Measurements from ENCODE around the gene PRM1. TPM values are rescaled to one million over a fixed set of nuclear protein-coding genes. Genes with fewer than 3 reads are reported as not detected.

PRM1 gene
- total and polyA plus RNA-seq, 2 of the 8 experiments (the other 6 are each of a cell fraction or from before 2014, with no cell fraction given), result 0.54 to 0.82 TPM

- 0 out of 7 replicates have a peak, but pooled peaks cover 0 to 5% (median 0%) of the 10 kb centered on the region in 4 experiments for H3K4me1 ChIP-seq (replicated peaks in 1 of 4; ENCODE audit: control insufficient read depth in 3 of 4, insufficient read depth in 4 of 4, low read length in 3 of 4)
- no peaks in the 10 kb centered on the region for H4K20me1 ChIP-seq (replicated peaks in 1 of 2; ENCODE audit: control insufficient read depth in 1 of 2, insufficient read depth in 2 of 2, low read length in 2 of 2)
- no peaks in the 10 kb centered on the region for H3K36me3 ChIP-seq (ENCODE audit: control insufficient read depth in 2 of 4, insufficient read depth in 4 of 4, low read length in 3 of 4)
- H3K14ac ChIP-seq (ENCODE audit: insufficient read length), result no peak overlapping the region
- 89% methylated on average over 7 of the region's 7 CpGs; no CpG with 5 or more reads in 1 of the 2 experiments for WGBS, 2 experiments (ENCODE audit: extremely low coverage in 1 of 2, insufficient coverage in 1 of 2, insufficient read length in 1 of 2, insufficient replicate concordance in 2 of 2, low coverage in 1 of 2, low lambda C conversion rate in 2 of 2, missing lambda C conversion rate in 1 of 2)
- no peaks in the 10 kb centered on the region for H3K9me3 ChIP-seq (ENCODE audit: insufficient read depth in 2 of 2, low read depth in 1 of 2, low read length in 1 of 2)
- H3K79me1 ChIP-seq (ENCODE audit: low read depth, low read length), result no peaks in the 10 kb centered on the region
- TF ChIP-seq KDM1A (IDR thresholded peaks at IDR 0.05; ENCODE audit: borderline replicate concordance, low read length), result peak; percentile 75; the same call in 1 of the 2 replicates
- TF ChIP-seq SIN3A (conservative IDR thresholded peaks at IDR 0.05 in 1 of 2, IDR thresholded peaks at IDR 0.05 in 1 of 2; ENCODE audit: low read depth in 1 of 2, low read length in 2 of 2), result no peak
- TF ChIP-seq JUN (IDR thresholded peaks at IDR 0.05; ENCODE audit: low read depth, low read length), result no peak
- no peak overlapping the region for H4K91ac ChIP-seq (replicated peaks; ENCODE audit: insufficient read length, low read length)
- no peaks in the 10 kb centered on the region for H3K79me2 ChIP-seq (ENCODE audit: control insufficient read depth in 1 of 2, insufficient read depth in 2 of 2, low read length in 2 of 2)
- no peak overlapping the region for H2BK5ac ChIP-seq (ENCODE audit: low read depth, low read length)
- H2BK120ac ChIP-seq (replicated peaks; ENCODE audit: low read depth, low read length), result no peak overlapping the region
- H2AK5ac ChIP-seq (ENCODE audit: low read depth, low read length), result no peak overlapping the region
- H3K9ac ChIP-seq (replicated peaks in 1 of 4; ENCODE audit: extremely low read depth in 1 of 4, low read depth in 3 of 4, low read length in 3 of 4), result no peak overlapping the region
- no peaks in the 10 kb centered on the region; the same call in 1 of the 2 replicates for H3K23me2 ChIP-seq (ENCODE audit: low read depth, low read length)
- no peak overlapping the region for H3K4me3 ChIP-seq (ENCODE audit: extremely low read depth in 1 of 4, insufficient read depth in 2 of 4, low read depth in 3 of 4, low read length in 4 of 4)
- no peak overlapping the region for H3K4ac ChIP-seq (replicated peaks; ENCODE audit: insufficient read length, low read depth, low read length)
- H3K56ac ChIP-seq (replicated peaks; ENCODE audit: insufficient read length, low read depth, low read length), result no peak overlapping the region
- H4K8ac ChIP-seq (ENCODE audit: extremely low read depth, insufficient read depth, low read length), result no peak overlapping the region
- H3K27ac ChIP-seq (ENCODE audit: low read depth, low read length), result no peak overlapping the region
- ChIA-PET POLR2A (ENCODE audit: partially characterized antibody) (interaction anchor here (0.9 kb wide), 1 partner anchor 14 kb away, joined by 3 read pairs; no protein-coding TSS in a partner anchor), CTCF (ENCODE audit: partially characterized antibody) (interaction anchor here (1.0 to 1.4 kb wide), 2 partner anchors 93 to 140 kb away, joined by 3 read pairs; no protein-coding TSS in a partner anchor)
- H3K4me2 ChIP-seq (ENCODE audit: insufficient read depth in 1 of 2, low read depth in 2 of 2, low read length in 2 of 2), result no peak overlapping the region
- H2BK12ac ChIP-seq (ENCODE audit: low read depth, low read length), result no peak overlapping the region; the same call in 1 of the 2 replicates
- no peak overlapping the region for H2BK15ac ChIP-seq (ENCODE audit: low read length)
- no peak overlapping the region for H3K23ac ChIP-seq (ENCODE audit: insufficient read length)
- H2AFZ ChIP-seq (ENCODE audit: low read length), result no peak overlapping the region
- FAIRE-seq (no peak), DNase-seq (ENCODE audit: low read depth in 1 of 2, low spot score in 2 of 2) (no peak)
- H3K27me3 ChIP-seq (replicated peaks in 1 of 4; ENCODE audit: control insufficient read depth in 3 of 4, extremely low read depth in 1 of 4, insufficient read depth in 3 of 4, low read length in 3 of 4), result no peaks in the 10 kb centered on the region; a peak in 1 of 7 replicates
- no peak overlapping the region for H2BK20ac ChIP-seq (ENCODE audit: low read length)
- no peak overlapping the region for H3K18ac ChIP-seq (ENCODE audit: extremely low read depth, low read length)
- no peak overlapping the region for H4K5ac ChIP-seq (ENCODE audit: insufficient read length, low read depth, low read length)
Measured at GRCh38 chr16:11265124-11265523, 16.0 kb downstream of the PRM1 start.

Measured in H1 (cell line).